ENCODE measurements around the gene ECE2.
"Not testable (repeated sequence)": the region's sequence is repeated elsewhere in the genome, so short reads cannot be mapped to it uniquely, and the experiment has no call there.

The ECE2 gene

GRCh38 chr3:184336547-184337398 lies 61.0 kb downstream of the ECE2 start:
- DNase-seq (ENCODE audit: low read depth): no peak

- no peak for DNase-seq (ENCODE audit: low read depth)
These were observed 61.5 kb downstream of the ECE2 start, which contains the start of gene FAM131A for GRCh38 chr3:184337399-184337714. Gene FAM131A (plus strand): TSS chr3:184337600. CDS start chr3:184337631, 31 bp downstream.

GRCh38 chr3:184337981-184338380 lies 62.2 kb downstream of the ECE2 start:
- DNase-seq (ENCODE audit: low read depth): no peak

GRCh38 chr3:184338511-184338945 lies 62.7 kb downstream of the ECE2 start:
- peak; percentile 16 for DNase-seq (ENCODE audit: low read depth)

DNA sequence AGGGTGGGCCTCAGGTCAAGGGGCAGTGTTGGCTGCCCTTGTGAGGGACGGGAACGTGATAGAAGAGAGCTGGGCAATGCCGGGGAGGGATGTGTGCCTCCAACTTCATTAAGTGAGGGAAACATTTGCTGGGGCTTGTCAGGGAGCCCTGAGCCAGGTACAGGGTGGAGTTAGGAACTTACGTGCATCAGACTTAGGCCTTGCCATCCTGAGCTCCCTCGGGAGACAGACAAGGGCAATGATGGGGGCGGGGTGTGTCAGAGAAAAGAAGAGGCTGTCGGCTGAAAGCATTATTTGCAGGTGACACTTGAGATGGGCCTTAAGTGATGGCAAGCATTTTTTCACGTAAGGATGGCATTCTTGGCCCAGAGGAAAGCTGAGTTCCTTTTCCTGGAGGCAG lies 63.2 kb downstream of the ECE2 start:
- no peak for DNase-seq (ENCODE audit: low read depth)

- not testable (repeated sequence) for DNase-seq (ENCODE audit: low read depth)
These were observed 63.8 kb downstream of the ECE2 start for GRCh38 chr3:184339451-184340135.

GRCh38 chr3:184341925-184342324 lies 66.1 kb downstream of the ECE2 start:
- no peak for DNase-seq (ENCODE audit: low read depth)

Data from T follicular helper cell (primary cell).